IPS DF 6.9 (cell line): ENCODE results near the gene LAMTOR2.

Source experiments
- DNase-seq: peaks from one replicate; pipeline ENCODE4 v3.0.0-alpha.2; 2013; ENCODE audit warnings: low read depth, low spot score
- H3K27ac ChIP-seq: one replicate; pipeline ENCODE4 v1.5.1; 2013; ENCODE audit warnings: low read length, control low read depth
- H3K27me3 ChIP-seq: 2 replicates; pipeline ENCODE4 v1.6.1; 2013; ENCODE audit warnings: mild to moderate bottlenecking, low read length; ENCODE audit not compliant: control insufficient read depth, insufficient read depth
- H3K36me3 ChIP-seq: 2 replicates; pipeline ENCODE4 v1.6.1; 2013; ENCODE audit warnings: low read length; ENCODE audit not compliant: control insufficient read depth, insufficient read depth
- H3K4me1 ChIP-seq: 2 replicates; pipeline ENCODE4 v1.6.1; 2013; ENCODE audit warnings: low read length; ENCODE audit not compliant: control insufficient read depth, insufficient read depth
- H3K4me3 ChIP-seq: 2 replicates; pipeline ENCODE4 v1.5.1; 2013; ENCODE audit warnings: mild to moderate bottlenecking, low read length
- H3K9me3 ChIP-seq: 2 replicates; pipeline ENCODE4 v1.6.1; 2013; ENCODE audit warnings: low read length, inconsistent platforms; ENCODE audit not compliant: control insufficient read depth, insufficient read depth
- WGBS: extraction: QIAGEN DNeasy Blood & Tissue Kit; methylation state at CpG from one replicate; pipeline ENCODE4 v1.1.7; 2013; ENCODE audit warnings: mixed read lengths, missing lambda C conversion rate; ENCODE audit not compliant: insufficient read length, insufficient coverage; 5-methylcytosine and 5-hydroxymethylcytosine counted together

Gene LAMTOR2

DNA sequence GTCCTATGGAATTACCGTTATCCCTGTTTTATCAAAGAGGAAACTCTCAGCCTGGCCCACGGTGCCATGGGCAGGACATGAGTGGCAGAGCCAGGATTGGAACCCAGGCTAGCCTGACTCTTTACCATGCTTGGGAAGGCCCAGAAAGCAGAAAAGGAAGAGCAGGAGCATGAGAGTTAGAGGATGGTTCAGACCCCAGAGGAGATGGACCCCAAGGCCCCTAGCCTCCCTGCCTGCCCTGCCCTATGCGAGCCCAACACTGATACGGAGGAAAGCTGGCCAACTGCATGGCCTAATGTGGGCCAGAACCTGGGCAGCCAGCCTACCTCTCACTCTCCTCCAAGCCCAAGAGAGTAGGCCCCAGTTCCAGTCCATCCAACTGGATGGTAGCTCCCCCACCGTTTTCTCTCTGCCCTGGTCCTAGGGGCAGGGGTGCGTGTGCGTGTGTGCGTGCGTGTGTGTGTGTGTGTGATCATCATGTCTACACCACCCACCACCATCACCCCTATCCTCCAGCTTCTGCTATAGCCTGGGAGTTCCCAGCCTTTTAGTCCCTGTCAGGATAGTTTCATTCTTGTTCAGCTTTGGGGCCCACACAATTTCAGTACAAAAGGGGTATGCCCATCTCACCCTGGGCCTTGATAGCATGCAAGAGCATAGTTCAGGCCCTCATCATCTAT is 43.1 kb downstream of the LAMTOR2 start:
- no peaks in the 10 kb centered on the region for H3K27me3 ChIP-seq
- no CpG with 5 or more reads among the region's 9 CpGs for WGBS
- no peak for DNase-seq
- no peaks in the 10 kb centered on the region for H3K9me3 ChIP-seq
- no peaks in the 10 kb centered on the region; the same call in 1 of the 2 replicates for H3K36me3 ChIP-seq
- H3K4me1 ChIP-seq, result no peaks in the 10 kb centered on the region
- no peak overlapping the region for H3K4me3 ChIP-seq
- no peak overlapping the region for H3K27ac ChIP-seq

GRCh38 chr1:156098784-156099183 is 44.2 kb downstream of the LAMTOR2 start:
- no peaks in the 10 kb centered on the region for H3K9me3 ChIP-seq
- H3K4me3 ChIP-seq, result no peak overlapping the region
- H3K27ac ChIP-seq, result no peak overlapping the region
- no CpG with 5 or more reads among the region's 2 CpGs for WGBS
- H3K4me1 ChIP-seq, result peaks cover 5% of the 10 kb centered on the region
- H3K36me3 ChIP-seq, result no peaks in the 10 kb centered on the region; the same call in 1 of the 2 replicates
- DNase-seq, result no peak
- H3K27me3 ChIP-seq, result no peaks in the 10 kb centered on the region

DNA sequence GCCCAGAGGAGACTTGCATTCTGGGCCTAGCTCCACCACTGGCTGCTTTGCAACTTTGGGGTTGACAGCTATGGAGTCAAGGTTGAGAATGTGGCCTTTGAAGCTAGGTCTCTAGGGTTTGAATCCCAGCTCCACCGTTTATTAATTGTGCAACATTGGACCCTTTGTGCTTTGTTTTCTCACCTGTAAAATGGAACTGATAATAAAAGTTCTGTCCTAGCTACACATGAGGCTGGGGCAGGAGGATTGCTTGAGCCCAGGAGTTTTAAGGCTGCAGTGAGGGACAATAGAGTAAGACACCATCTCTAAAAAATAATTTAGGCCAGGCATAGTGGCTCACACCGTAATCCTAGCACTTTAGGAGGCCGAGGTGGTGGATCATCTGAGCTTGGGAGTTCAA is 44.7 kb downstream of the LAMTOR2 start:
- no peak for DNase-seq
- Histone ChIP-seq H3K4me1 (peaks cover 10% of the 10 kb centered on the region), H3K27ac (no peak overlapping the region), H3K9me3 (no peaks in the 10 kb centered on the region), H3K4me3 (no peak overlapping the region), H3K27me3 (no peaks in the 10 kb centered on the region), H3K36me3 (no peaks in the 10 kb centered on the region; the same call in 1 of the 2 replicates)
- WGBS, result no CpG with 5 or more reads among the region's 3 CpGs

- no CpG with 5 or more reads among the region's 4 CpGs for WGBS
- no peak overlapping the region for H3K4me3 ChIP-seq
- no peaks in the 10 kb centered on the region for H3K9me3 ChIP-seq
- no peak for DNase-seq
- no peaks in the 10 kb centered on the region for H3K27me3 ChIP-seq
- no peaks in the 10 kb centered on the region; the same call in 1 of the 2 replicates for H3K36me3 ChIP-seq
- peaks cover 18% of the 10 kb centered on the region for H3K4me1 ChIP-seq
- H3K27ac ChIP-seq, result no peak overlapping the region
These were observed 45.8 kb downstream of the LAMTOR2 start for GRCh38 chr1:156100205-156100995.

- Histone ChIP-seq H3K4me1 (peaks cover 19% of the 10 kb centered on the region), H3K9me3 (no peaks in the 10 kb centered on the region), H3K36me3 (no peaks in the 10 kb centered on the region; the same call in 1 of the 2 replicates), H3K27me3 (no peaks in the 10 kb centered on the region), H3K4me3 (no peak overlapping the region), H3K27ac (no peak overlapping the region)
- no peak for DNase-seq
- WGBS, result no CpG with 5 or more reads among the region's 6 CpGs
These were observed 47.3 kb downstream of the LAMTOR2 start for GRCh38 chr1:156101880-156102279.

DNA sequence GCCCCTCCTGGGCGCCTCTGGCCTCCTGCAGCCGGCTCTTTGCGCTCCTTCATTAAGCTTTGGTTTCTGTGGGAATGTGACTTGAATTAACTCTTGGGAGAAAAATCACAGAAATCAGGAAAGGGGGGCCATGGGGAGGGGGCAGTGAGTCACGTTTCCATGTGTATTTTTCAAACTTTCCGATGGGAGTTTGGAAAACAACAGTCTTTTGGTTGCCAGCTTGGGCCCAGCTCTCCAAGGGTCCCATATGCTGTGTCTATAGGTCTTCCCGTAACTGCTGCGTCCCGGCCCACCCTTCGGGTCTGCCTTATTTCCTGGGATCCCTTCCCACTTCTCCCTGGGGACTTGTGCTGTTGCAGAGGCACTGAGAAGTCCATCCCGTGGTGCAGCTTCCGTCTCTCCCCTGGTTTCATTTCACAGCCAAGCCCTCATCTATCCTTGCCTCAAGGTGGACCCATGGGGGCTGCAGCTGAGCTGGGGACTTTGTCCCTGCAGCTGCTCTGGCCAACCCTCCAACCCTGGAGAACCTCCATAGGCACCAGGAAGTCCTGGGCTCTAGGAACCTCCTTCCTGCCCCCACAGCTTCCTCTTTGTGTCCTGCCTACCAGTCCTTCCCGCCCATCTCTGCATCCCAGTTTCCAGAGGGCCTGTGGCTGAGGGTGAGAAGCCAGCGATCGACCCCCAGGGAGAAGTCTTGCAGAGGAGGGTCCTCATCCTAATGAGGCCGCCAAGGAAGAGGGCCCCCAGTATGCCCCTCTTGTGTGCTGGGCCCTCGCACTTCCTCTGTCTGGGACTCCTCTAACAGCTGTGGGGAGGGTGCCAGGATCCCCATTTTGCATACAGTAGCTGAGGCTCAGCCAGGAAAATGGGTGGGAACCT is 48.3 kb downstream of the LAMTOR2 start:
- H3K4me3 ChIP-seq, result no peak overlapping the region
- no CpG with 5 or more reads among the region's 16 CpGs for WGBS
- no peaks in the 10 kb centered on the region for H3K9me3 ChIP-seq
- no peaks in the 10 kb centered on the region for H3K36me3 ChIP-seq
- no peaks in the 10 kb centered on the region for H3K27me3 ChIP-seq
- H3K4me1 ChIP-seq, result peaks cover 21% of the 10 kb centered on the region
- DNase-seq, result no peak
- no peak overlapping the region for H3K27ac ChIP-seq

GRCh38 chr1:156103521-156103947 is 49.0 kb downstream of the LAMTOR2 start:
- no peaks in the 10 kb centered on the region for H3K9me3 ChIP-seq
- H3K36me3 ChIP-seq, result no peaks in the 10 kb centered on the region
- H3K4me1 ChIP-seq, result peaks cover 21% of the 10 kb centered on the region
- H3K27ac ChIP-seq, result no peak overlapping the region
- no CpG with 5 or more reads among the region's 9 CpGs for WGBS
- no peak overlapping the region for H3K4me3 ChIP-seq
- no peaks in the 10 kb centered on the region for H3K27me3 ChIP-seq
- no peak for DNase-seq

DNA sequence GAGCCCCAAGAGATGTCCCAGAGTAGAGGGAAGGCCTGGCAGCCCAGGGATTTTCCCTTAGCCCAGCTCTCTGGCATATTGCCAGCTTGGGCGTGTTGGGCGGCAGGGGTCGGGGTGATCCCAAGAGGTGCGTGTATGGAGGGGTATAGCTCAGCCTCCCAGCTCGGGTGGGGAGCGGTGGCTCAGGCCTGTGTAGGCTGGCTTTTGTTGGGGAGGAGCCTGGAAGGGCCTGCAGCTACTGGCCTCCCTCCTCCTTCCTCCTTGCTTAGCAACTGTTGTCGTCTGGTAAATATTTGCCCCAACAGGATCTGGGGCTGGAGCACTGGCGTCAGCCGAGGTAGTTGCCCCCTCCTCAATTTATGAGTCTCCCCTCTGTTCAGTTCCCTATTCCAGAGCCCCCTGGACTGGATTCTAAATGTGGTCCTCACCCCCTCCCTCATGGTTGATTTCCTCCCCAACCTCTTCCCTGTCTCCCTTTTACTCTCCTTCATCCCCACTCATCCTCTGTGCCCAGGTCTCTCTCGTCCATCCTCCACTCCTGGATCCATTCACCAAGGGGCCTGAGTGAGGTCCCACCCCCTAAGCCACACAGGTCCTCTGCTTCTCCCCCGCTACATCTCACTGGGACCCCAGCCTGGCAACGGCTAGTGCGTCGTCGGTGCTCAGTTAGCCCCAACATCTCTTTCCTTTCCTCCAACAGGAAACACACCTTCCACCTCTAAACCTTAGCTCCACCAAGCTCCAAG is 49.7 kb downstream of the LAMTOR2 start:
- H3K9me3 ChIP-seq, result no peaks in the 10 kb centered on the region

GRCh38 chr1:156104861-156105832 is 50.6 kb downstream of the LAMTOR2 start:
- no peak overlapping the region for H3K27ac ChIP-seq
- peaks cover 21% of the 10 kb centered on the region for H3K4me1 ChIP-seq
- no peaks in the 10 kb centered on the region for H3K27me3 ChIP-seq
- no peaks in the 10 kb centered on the region for H3K36me3 ChIP-seq
- no peak for DNase-seq
- H3K9me3 ChIP-seq, result no peaks in the 10 kb centered on the region
- H3K4me3 ChIP-seq, result no peak overlapping the region
- no CpG with 5 or more reads among the region's 11 CpGs for WGBS

More for the DNA sequence above, 49.7 kb downstream of the LAMTOR2 start:
- WGBS, result no CpG with 5 or more reads among the region's 15 CpGs
- H3K4me3 ChIP-seq, result no peak overlapping the region
- peaks cover 21% of the 10 kb centered on the region for H3K4me1 ChIP-seq
- no peaks in the 10 kb centered on the region for H3K27me3 ChIP-seq
- no peaks in the 10 kb centered on the region for H3K36me3 ChIP-seq
- no peak for DNase-seq
- no peak overlapping the region for H3K27ac ChIP-seq
